Stimulated activated CD4-positive, alpha-beta T cell treated with anti-CD3 and anti-CD28 coated beads, TNF-alpha, amount 100 ng/mL, for 24 hours (primary cell): Measurements from ENCODE around the gene PADI6.
"Not testable (repeated sequence)": the region's sequence is repeated elsewhere in the genome, so short reads cannot be mapped to it uniquely, and the experiment has no call there.

Experiments used
- DNase-seq, 3 experiments: peaks; one replicate each; pipeline ENCODE4 v3.0.0-alpha.2; 2020; ENCODE audit warnings: low read depth in 3 of 3

PADI6 gene

DNA sequence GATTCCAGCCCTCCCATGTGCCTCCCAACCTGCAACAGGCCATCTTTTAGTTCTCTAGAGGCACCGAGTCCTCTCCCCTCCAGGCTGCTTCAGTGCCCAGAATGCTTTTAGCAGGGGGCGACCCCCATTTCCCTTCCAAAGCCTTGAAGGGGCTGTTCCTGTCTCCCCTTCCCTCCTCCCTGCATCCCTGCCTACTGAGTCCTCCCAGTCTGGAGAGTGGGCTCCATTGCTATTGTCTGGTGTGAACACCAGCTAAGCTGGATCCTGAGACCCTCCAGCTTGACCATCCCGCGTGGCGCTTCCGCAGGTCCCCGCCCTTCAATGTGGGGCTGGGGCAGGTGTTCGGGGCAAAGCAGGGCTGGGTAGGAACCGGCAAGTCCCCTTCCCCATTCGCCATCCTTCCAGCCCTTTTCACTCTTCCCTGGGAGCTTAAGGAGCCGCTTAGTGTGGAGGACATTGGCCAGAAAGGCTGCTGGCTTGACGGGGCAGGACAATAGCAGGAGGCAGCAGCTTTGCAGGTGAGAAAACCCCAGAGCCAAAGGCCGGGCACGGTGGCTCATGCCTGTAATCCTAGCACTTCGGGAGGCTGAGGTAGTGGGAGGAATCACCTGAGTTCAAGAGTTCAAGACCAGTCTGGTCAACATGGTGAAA is 32.2 kb downstream of the PADI6 start:
- no peak for DNase-seq

DNA sequence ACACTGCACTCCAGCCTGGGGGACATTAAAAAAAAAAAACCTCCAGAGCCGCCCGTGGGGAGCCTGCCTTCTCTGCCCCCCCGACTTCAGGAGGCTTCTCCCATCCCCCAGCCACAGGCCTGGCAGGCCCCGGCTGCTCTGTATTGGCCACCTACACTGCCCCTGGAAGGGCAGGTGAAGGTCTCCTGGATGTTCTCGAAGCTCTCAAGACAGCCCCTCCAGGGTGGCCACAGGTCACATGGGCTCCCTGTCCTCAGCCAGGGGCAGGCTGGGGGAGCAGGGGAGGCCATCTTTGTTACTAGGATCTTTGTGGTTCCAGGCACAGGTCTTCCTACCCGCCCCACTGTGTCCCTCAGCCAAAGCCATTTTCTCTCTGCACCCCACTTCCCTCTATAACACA is 32.8 kb downstream of the PADI6 start:
- no peak for DNase-seq

GRCh38 chr1:17405898-17406759 is 34.1 kb downstream of the PADI6 start:
- peak; percentile 3 to 31 (median 6) for DNase-seq

DNA sequence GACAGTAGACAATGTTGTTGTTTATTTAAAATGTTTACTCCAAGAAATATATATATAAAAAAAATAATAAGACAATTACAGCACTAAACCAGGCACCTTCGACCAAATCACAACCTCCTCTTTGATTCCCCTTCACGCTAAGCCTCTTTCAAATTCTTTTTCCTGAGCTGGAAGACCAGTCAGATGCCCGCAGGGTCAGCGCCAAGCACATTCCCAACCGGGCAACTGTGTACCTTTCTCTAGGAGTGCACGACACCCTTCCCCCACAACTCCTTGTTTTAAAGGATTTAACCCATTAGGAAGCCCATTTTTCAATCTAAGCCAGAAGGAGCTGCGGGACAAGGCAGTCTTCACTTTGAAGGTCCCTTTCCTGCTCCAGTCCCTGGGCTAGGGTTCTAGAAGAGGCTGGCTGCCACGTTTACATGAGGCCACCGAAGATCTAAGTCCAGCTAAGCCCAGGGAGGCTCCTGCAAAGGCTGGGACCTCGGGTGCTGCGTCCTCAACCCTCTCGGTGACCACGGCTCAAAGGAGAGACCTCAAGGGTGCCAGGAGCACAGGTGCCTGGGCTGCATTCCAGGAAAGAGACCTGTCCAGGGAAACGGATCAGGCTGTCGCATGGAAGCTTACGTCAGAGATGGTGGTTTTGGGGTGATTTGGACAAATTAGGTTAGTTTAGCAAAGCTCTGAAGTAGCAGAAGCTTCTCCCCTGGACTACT is 34.9 kb downstream of the PADI6 start:
- not testable (repeated sequence) for DNase-seq

DNA sequence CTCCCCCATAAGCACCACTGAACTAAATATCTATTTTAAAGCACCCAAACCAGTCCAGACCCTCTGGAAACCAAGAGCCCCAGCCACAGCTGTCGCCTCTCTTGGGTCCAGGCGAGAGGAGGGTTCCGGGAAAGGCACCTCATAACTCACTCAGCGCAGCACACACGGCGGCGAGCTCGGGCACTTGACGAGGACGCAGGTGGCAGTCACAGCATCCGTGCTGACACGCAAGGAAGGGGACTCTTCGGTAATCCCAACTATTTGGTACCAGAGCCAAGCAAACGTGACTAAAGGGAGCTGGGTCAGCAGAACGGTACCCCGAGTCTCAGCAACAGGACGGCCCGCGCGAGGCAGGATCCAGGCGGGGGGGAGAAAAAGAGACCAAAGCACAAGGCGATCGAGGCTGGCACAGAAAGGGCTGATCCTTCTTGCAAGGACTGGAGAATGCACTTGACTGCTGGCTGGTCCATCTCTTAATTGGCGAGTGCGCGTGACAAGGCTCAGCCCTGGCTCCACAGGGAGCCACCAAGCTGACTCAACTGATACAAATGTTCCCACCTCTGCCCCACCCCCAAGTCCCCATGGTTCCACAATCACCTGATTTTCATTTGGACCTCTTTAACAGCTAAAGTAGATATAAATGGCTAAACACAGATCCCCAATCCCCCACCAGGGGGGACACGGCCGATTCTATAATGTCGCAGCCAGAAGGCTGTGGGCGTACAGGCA is 36.0 kb downstream of the PADI6 start:
- DNase-seq, result not testable (repeated sequence)

DNA sequence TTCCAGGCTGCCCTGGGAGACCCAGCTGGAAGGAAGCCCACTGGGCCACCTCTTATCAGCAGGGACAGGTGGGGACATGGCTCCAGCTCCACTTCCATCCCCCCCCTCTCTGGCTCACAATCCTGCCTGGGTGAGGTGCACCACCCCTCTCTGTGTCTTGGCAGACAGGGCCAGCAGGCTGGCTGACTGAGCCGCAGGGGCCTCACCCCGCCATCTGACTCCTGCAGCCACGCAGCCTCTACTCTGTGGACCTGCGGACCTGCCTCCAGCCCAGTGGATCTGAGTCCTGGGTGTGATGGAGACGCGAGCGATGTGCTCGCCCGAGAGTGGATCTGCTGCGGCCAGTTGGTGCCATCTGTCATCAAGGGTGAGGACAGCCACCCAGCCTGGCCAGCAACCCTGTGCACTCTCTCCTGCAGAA is 37.4 kb downstream of the PADI6 start:
- DNase-seq, result no peak

GRCh38 chr1:17412093-17412870 is 40.3 kb downstream of the PADI6 start:
- no peak for DNase-seq

DNA sequence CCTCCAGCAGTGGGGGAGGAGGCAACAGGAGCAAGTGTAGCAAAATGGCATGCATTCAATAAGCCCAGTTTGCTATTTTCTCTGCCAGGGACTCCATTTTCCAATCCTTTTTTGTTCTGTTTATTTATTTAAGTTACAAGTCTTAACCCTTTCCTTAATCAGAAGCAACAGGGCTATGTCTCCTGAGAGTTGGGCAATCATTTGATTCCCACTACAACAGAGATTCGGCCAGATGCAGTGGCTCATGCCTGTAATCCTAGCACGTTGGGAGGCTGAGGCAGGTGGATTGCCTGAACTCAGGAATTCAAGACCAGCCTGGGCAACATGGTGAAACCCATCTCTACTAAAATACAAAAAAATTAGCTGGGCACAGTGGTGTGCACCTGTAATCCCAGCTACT is 42.0 kb downstream of the PADI6 start:
- no peak for DNase-seq

DNA sequence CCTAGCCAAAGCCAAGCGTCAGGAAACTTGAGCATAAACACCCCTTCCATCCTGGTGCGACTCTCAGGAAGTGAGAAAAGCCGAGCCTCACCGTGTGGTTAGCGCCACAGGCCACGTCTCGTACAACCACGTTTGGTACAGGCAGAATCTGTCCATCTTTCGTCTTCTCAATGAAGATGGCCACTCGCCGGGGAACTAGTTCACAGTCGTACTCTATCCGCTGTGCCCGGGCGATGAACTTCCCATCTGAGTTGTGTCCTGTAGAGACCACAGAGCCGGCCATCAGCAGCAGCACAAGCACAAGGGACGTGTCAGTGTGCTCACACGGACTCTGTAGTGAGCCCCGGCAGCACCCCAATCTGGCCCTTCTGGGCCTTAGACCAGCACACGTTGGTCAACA is 44.4 kb downstream of the PADI6 start:
- DNase-seq, result no peak

DNA sequence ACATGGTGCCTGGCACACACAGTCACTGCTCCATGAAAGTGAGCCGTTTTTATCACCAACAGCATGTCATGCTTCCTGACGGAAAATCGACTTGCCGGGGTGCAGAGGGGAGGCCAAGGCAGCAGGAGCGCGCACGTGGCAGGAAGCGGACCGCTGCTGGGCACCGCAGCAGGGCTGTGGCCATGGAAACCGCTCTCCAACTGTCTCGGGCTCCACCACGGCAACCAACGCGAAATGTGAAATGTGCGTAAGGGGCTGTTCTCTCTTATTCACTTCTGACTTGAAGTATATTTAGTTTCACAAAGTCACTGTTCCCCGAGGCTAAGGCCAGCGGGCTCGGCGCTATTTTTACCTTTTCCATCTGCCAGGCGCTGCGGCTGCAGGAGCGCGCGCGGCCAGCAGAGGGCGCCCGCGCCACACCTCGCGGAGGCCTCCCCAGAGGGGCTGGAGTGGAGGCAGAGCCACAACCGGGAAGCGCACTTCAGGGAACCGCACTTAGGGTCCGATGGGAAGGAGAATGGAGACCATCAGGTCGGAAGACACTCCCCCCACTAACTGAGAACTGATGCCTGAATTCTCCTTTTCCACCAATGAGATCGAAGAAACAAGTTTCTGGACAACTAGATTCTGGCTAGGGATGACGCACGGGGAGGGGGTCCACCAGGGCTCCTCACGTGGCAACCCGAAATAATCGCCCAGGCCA is 47.8 kb downstream of the PADI6 start:
- DNase-seq, result peak; percentile 23 to 53 (median 24)

GRCh38 chr1:17420391-17420918 is 48.5 kb downstream of the PADI6 start:
- DNase-seq, result no peak

- no peak for DNase-seq
Observed at GRCh38 chr1:17422461-17422860, 50.5 kb downstream of the PADI6 start.

- no peak for DNase-seq
Observed at GRCh38 chr1:17423781-17424245, 51.8 kb downstream of the PADI6 start.

GRCh38 chr1:17425806-17426600 is 54.0 kb downstream of the PADI6 start:
- no peak for DNase-seq

- no peak for DNase-seq
Observed at GRCh38 chr1:17427696-17428660, 56.0 kb downstream of the PADI6 start.

DNA sequence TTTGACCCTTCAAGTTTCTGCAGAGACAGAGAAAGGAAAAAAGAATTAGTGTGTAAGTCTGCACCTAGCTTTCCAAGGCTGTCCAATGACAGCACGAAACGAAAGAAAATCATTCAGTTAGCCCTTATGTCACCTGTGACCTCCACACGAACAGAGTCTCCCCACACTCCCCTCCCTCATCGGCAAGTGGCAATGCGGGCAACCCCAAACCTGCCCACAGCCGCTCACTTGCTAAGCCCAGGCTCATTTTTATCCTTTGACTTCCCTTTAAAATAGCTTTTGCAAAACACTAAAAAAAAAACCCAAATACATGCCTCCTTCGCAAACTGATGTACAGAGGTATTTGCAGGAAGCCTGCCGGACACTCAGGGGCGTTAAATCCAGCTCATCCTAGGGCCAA is 57.2 kb downstream of the PADI6 start:
- no peak for DNase-seq

DNA sequence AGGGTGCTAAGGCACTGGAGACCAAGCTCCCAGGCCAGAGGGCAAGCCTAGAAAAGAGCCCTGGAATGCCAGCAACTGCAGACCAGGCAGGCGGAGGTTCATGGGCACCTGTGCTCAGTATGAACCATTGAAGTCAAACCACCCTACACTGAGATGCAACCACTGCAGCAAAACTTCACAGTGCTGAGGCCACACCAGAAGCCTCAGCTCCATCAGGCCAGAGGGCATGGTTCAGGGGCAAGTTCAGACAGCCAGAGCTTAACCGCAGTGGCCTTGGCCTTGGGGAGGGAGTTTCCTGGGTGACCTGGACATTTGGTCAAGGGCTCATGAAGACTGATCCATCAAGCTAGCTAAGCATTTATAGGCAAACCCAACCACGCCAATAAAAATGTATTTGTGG is 60.4 kb downstream of the PADI6 start:
- DNase-seq, result no peak

- no peak for DNase-seq
Observed at GRCh38 chr1:17433261-17433660, 61.3 kb downstream of the PADI6 start.
